Prostate gland (tissue), 2 donors: ENCODE results near the gene AGR2.

ENCODE experiments used
- CTCF ChIP-seq, 4 experiments: fragments of 200-600 bp in 2 of 4; fragments of 450-650 bp in 2 of 4; sonication (generic) in 2 of 4; IDR thresholded peaks; 1 replicate in 3 of 4; 2 replicates in 1 of 4; pipeline ENCODE4 v1.5.1; 2016 to 2019; ENCODE audit warnings: antibody characterized with exemption in 4 of 4, mild to moderate bottlenecking in 2 of 4, moderate library complexity in 2 of 4
- POLR2A ChIP-seq: fragments of 450-650 bp; IDR thresholded peaks from one replicate; pipeline ENCODE4 v1.6.1; 2016; ENCODE audit warnings: antibody characterized with exemption, mild to moderate bottlenecking

GRCh38 chr7:16847381-16847860 lies 42.6 kb upstream of the AGR2 start:
- TF ChIP-seq CTCF (IDR thresholded peaks at IDR 0.05) (no peak), POLR2A (no peak)
